ENCODE data around the gene GPR108. TPM values are rescaled to one million over a fixed set of nuclear protein-coding genes. Genes with fewer than 3 reads are reported as not detected.
A peak's percentile ranks its signal among the peaks of the same experiment; 100 is the strongest.

Gene GPR108
- total RNA-seq, 6 experiments from 2014 or later: 22.3 to 53.0 (median 41.3) TPM

- Histone ChIP-seq H3K36me3 (peaks cover 8 to 74% (median 46%) of the 10 kb centered on the region in 4 donors), H3K9me3 (no peaks in the 10 kb centered on the region), H3K27me3 (no peaks in the 10 kb centered on the region), H3K4me3 (peak overlapping the region in 1 of 3 donors; percentile 12), H3K4me1 (peaks cover 0 to 22% (median 4%) of the 10 kb centered on the region in 4 donors), H3K27ac (no peak overlapping the region)
- no peak for TF ChIP-seq CTCF (IDR thresholded peaks at IDR 0.05)
- TF ChIP-seq POLR2A (IDR thresholded peaks at IDR 0.05): peak; percentile 50
- ATAC-seq (peak in 1 of 4 donors; percentile 0), DNase-seq (peak in 2 of 3 donors; percentile 35 to 45)
- 77% methylated on average over 9 of the region's 20 CpGs for WGBS (ENCODE audit: insufficient coverage, low coverage, low lambda C conversion rate, missing lambda C conversion rate)
- intact Hi-C loops (cut with DNase I): no loop called here
Observed at GRCh38 chr19:6712692-6713670, 24.4 kb downstream of the GPR108 start.

- TF ChIP-seq POLR2A (IDR thresholded peaks at IDR 0.05): peak; percentile 5
- TF ChIP-seq CTCF (IDR thresholded peaks at IDR 0.05): no peak
- H3K27me3 ChIP-seq: no peaks in the 10 kb centered on the region
- peaks cover 0 to 22% (median 4%) of the 10 kb centered on the region in 4 donors for H3K4me1 ChIP-seq
- peak in 2 of 3 donors; percentile 26 to 57 for DNase-seq
- no peaks in the 10 kb centered on the region for H3K9me3 ChIP-seq
- peak in 1 of 4 donors; percentile 0 for ATAC-seq
- no peak overlapping the region for H3K27ac ChIP-seq
- H3K4me3 ChIP-seq: peak overlapping the region in 1 of 3 donors; percentile 12
- WGBS (ENCODE audit: insufficient coverage, low coverage, low lambda C conversion rate, missing lambda C conversion rate): 89% methylated on average over 3 of the region's 16 CpGs
- peaks cover 8 to 79% (median 49%) of the 10 kb centered on the region in 4 donors for H3K36me3 ChIP-seq
- intact Hi-C loops (cut with DNase I): no loop called here
Observed at GRCh38 chr19:6712231-6712630, 25.1 kb downstream of the GPR108 start.

- Histone ChIP-seq H3K9me3 (no peaks in the 10 kb centered on the region), H3K27ac (no peak overlapping the region), H3K27me3 (no peaks in the 10 kb centered on the region), H3K4me3 (peak overlapping the region in 2 of 3 donors; percentile 7 to 12), H3K36me3 (peaks cover 8 to 76% (median 48%) of the 10 kb centered on the region in 4 donors), H3K4me1 (peaks cover 0 to 21% (median 4%) of the 10 kb centered on the region in 4 donors)
- TF ChIP-seq POLR2A (IDR thresholded peaks at IDR 0.05): no peak
- no peak for TF ChIP-seq CTCF (IDR thresholded peaks at IDR 0.05)
- DNase-seq (peak in 2 of 3 donors; percentile 17 to 27), ATAC-seq (no peak)
- intact Hi-C loops (cut with DNase I): no loop called here
- 0% methylated on average over 1 of the region's 10 CpGs for WGBS (ENCODE audit: insufficient coverage, low coverage, low lambda C conversion rate, missing lambda C conversion rate)
Observed at GRCh38 chr19:6711605-6712004, 25.8 kb downstream of the GPR108 start.

- TF ChIP-seq CTCF (IDR thresholded peaks at IDR 0.05) (no peak), POLR2A (IDR thresholded peaks at IDR 0.05) (no peak)
- Histone ChIP-seq H3K9me3 (no peaks in the 10 kb centered on the region), H3K4me3 (peak overlapping the region in 1 of 3 donors; percentile 10), H3K27me3 (no peaks in the 10 kb centered on the region), H3K27ac (no peak overlapping the region), H3K36me3 (peaks cover 8 to 74% (median 47%) of the 10 kb centered on the region in 4 donors), H3K4me1 (peaks cover 0 to 20% (median 4%) of the 10 kb centered on the region in 4 donors)
- DNase-seq: no peak
- intact Hi-C loops (cut with DNase I): no loop called here
- 33% methylated on average over 1 of the region's 9 CpGs for WGBS (ENCODE audit: insufficient coverage, low coverage, low lambda C conversion rate, missing lambda C conversion rate)
- ATAC-seq: no peak
Observed at GRCh38 chr19:6711078-6711361, 26.4 kb downstream of the GPR108 start.
